ENCODE measurements around the gene IL17RB.

IL17RB gene

DNA sequence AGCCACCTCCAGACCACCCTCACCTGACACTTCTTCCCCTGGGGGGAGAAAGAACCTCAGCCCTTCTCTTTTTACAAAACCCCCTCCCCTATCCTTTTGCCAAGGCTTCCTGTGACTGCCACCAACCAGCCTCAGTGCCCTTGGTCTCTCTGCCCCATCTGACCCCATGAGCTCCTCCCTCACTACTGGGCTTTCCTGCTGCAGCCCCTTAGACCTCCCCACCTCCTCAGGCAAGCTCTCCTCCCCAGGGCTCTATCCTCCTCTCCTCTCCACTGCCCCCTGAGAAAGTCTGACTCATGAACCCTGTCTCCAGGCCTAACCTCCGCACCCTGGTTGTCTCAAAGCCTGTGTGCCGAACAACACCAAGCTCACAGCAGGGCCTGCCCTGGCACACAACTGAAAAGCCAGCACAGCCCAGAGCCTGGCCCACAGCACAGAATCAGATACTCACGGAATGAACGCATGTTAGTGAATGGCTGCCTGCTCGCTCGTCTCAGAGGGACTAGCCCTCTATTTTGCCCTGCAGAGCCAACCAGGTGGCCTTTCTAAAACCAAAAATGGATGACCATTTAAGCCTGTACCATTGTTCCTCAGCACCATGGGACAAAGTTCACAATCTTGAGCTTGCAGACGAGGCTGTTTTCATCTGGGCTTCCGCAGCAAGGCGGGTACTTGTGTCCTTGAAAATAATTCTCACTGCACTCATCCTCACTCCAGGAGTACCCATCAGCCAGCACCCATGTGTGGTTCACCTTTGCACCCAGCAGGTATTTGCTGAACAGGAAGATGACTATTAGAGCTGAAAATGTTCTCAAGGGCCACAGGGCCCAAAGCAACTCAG, 1.9 kb upstream of the IL17RB start:
- H3K9ac ChIP-seq (ENCODE audit: low read depth, low read length): no peak overlapping the region
- H3K36me3 ChIP-seq (ENCODE audit: control insufficient read depth, insufficient read depth, low read length): peaks cover 2% of the 10 kb centered on the region
- peaks cover 16% of the 10 kb centered on the region for H3K27me3 ChIP-seq (ENCODE audit: control insufficient read depth, insufficient read depth, low read length)
- H3K9me3 ChIP-seq (ENCODE audit: control insufficient read depth, insufficient read depth, low read length): no peaks in the 10 kb centered on the region
- peak overlapping the region; percentile 51 for H3K27ac ChIP-seq (ENCODE audit: low read depth, low read length)
- peaks cover 24% of the 10 kb centered on the region for H3K4me1 ChIP-seq (ENCODE audit: control insufficient read depth, insufficient read depth, low read length)
- no peak overlapping the region for H3K4me3 ChIP-seq (ENCODE audit: low read depth, low read length)

DNA sequence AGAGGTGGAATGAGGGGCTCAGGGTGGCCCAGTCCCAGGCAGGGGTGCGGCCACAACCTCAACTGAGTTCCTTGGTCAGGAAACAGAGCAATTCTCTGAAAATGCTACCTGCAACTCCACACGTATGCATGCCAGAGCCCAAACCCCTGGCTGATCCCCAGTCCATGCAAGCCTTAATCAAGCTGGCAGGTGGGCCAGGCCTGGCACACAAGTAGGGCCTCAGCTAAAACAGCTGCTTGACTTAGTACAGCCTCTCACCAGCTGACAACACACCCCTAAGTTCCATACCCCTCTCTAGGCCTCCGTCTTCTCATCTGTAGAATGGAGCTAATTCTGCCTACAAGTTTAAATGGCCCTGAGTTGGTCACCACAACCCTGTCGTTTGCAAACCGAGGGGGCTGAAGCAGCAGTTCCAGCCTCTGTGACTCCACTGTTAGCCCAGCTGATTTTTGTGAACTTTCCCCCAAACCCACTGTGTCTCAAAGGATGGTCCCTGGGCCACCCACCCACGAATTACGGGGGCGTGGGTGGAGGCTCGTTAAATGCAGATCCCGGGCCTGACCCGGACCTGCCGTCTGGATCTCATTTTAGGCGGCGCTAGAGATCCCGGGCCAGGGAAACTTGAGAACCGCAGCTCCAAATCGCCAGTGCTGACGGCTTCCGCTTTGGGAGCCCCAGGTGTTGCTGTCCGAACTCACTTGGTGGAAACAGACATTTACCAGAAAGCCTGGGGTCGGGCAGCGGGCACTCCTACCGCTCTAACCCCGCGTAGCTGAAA, 1.1 kb upstream of the IL17RB start:
- Histone ChIP-seq H3K9me3 (ENCODE audit: control insufficient read depth, insufficient read depth, low read length) (no peaks in the 10 kb centered on the region), H3K27ac (ENCODE audit: low read depth, low read length) (peak overlapping the region; percentile 75), H3K4me3 (ENCODE audit: low read depth, low read length) (peak overlapping the region; percentile 69), H3K4me1 (ENCODE audit: control insufficient read depth, insufficient read depth, low read length) (peaks cover 24% of the 10 kb centered on the region), H3K27me3 (ENCODE audit: control insufficient read depth, insufficient read depth, low read length) (peaks cover 16% of the 10 kb centered on the region), H3K9ac (ENCODE audit: low read depth, low read length) (peak overlapping the region; percentile 67), H3K36me3 (ENCODE audit: control insufficient read depth, insufficient read depth, low read length) (0 out of 2 replicates have a peak, but pooled peaks cover 5% of the 10 kb centered on the region)

GRCh38 chr3:53845881-53846133, 561 bp upstream of the IL17RB start:
- Histone ChIP-seq H3K27me3 (ENCODE audit: control insufficient read depth, insufficient read depth, low read length) (peaks cover 16% of the 10 kb centered on the region), H3K36me3 (ENCODE audit: control insufficient read depth, insufficient read depth, low read length) (0 out of 2 replicates have a peak, but pooled peaks cover 5% of the 10 kb centered on the region), H3K4me1 (ENCODE audit: control insufficient read depth, insufficient read depth, low read length) (peaks cover 24% of the 10 kb centered on the region), H3K4me3 (ENCODE audit: low read depth, low read length) (peak overlapping the region; percentile 69), H3K9me3 (ENCODE audit: control insufficient read depth, insufficient read depth, low read length) (no peaks in the 10 kb centered on the region), H3K27ac (ENCODE audit: low read depth, low read length) (peak overlapping the region; percentile 75), H3K9ac (ENCODE audit: low read depth, low read length) (peak overlapping the region; percentile 67)

DNA sequence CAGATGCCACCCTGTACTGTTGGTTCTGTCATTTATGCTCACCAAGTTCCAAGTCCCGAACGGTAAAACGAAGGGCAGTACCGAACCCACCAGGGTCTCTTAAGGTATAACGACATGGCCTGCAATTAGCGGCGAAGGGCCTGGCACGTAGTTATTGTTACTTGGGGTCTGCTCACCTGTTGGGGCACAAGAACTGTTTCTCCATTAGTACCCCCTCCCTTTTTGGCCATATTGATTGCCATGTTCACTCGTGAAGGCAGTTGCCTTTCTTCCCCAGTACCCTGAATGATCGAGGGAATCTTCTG, 435 bp downstream of the IL17RB start:
- peaks cover 16% of the 10 kb centered on the region for H3K27me3 ChIP-seq (ENCODE audit: control insufficient read depth, insufficient read depth, low read length)
- no peak overlapping the region for H3K27ac ChIP-seq (ENCODE audit: low read depth, low read length)
- peak overlapping the region; percentile 69 for H3K4me3 ChIP-seq (ENCODE audit: low read depth, low read length)
- no peaks in the 10 kb centered on the region for H3K9me3 ChIP-seq (ENCODE audit: control insufficient read depth, insufficient read depth, low read length)
- H3K36me3 ChIP-seq (ENCODE audit: control insufficient read depth, insufficient read depth, low read length): 0 out of 2 replicates have a peak, but pooled peaks cover 5% of the 10 kb centered on the region
- H3K9ac ChIP-seq (ENCODE audit: low read depth, low read length): no peak overlapping the region
- peaks cover 24% of the 10 kb centered on the region for H3K4me1 ChIP-seq (ENCODE audit: control insufficient read depth, insufficient read depth, low read length)

- H3K36me3 ChIP-seq (ENCODE audit: control insufficient read depth, insufficient read depth, low read length): 0 out of 2 replicates have a peak, but pooled peaks cover 5% of the 10 kb centered on the region
- peaks cover 16% of the 10 kb centered on the region for H3K27me3 ChIP-seq (ENCODE audit: control insufficient read depth, insufficient read depth, low read length)
- no peaks in the 10 kb centered on the region for H3K9me3 ChIP-seq (ENCODE audit: control insufficient read depth, insufficient read depth, low read length)
- no peak overlapping the region for H3K9ac ChIP-seq (ENCODE audit: low read depth, low read length)
- H3K27ac ChIP-seq (ENCODE audit: low read depth, low read length): no peak overlapping the region
- no peak overlapping the region for H3K4me3 ChIP-seq (ENCODE audit: low read depth, low read length)
- peaks cover 4% of the 10 kb centered on the region; the same call in 1 of the 2 replicates for H3K4me1 ChIP-seq (ENCODE audit: control insufficient read depth, insufficient read depth, low read length)
Observed at GRCh38 chr3:53849916-53850315, 3.5 kb downstream of the IL17RB start.

DNA sequence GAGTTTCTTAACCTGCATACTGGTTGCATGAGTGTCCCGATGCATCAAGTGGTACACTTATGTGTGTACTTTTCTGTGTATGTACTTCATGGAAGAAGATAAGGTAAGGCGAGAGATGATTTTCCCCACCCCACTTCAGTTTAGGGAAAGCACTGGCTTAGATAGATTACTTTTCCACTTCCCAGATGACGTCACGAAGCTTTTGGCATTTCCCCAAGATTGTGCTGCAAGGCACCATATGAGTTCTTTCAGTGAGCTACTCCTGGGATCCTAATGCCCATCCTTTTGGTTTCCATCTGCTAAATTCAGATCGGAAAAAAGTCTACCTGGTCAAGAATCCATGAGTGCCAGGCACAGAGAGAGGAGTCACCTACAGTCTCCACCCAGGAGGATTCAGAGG, 4.5 kb downstream of the IL17RB start:
- Histone ChIP-seq H3K27me3 (ENCODE audit: control insufficient read depth, insufficient read depth, low read length) (peaks cover 16% of the 10 kb centered on the region), H3K36me3 (ENCODE audit: control insufficient read depth, insufficient read depth, low read length) (0 out of 2 replicates have a peak, but pooled peaks cover 5% of the 10 kb centered on the region), H3K4me3 (ENCODE audit: low read depth, low read length) (no peak overlapping the region), H3K9ac (ENCODE audit: low read depth, low read length) (no peak overlapping the region), H3K4me1 (ENCODE audit: control insufficient read depth, insufficient read depth, low read length) (peaks cover 4% of the 10 kb centered on the region; the same call in 1 of the 2 replicates), H3K9me3 (ENCODE audit: control insufficient read depth, insufficient read depth, low read length) (no peaks in the 10 kb centered on the region), H3K27ac (ENCODE audit: low read depth, low read length) (no peak overlapping the region)

- H3K9me3 ChIP-seq (ENCODE audit: control insufficient read depth, insufficient read depth, low read length): no peaks in the 10 kb centered on the region
- H3K4me3 ChIP-seq (ENCODE audit: low read depth, low read length): no peak overlapping the region
- H3K27me3 ChIP-seq (ENCODE audit: control insufficient read depth, insufficient read depth, low read length): no peaks in the 10 kb centered on the region
- no peak overlapping the region for H3K27ac ChIP-seq (ENCODE audit: low read depth, low read length)
- H3K4me1 ChIP-seq (ENCODE audit: control insufficient read depth, insufficient read depth, low read length): no peaks in the 10 kb centered on the region
- no peak overlapping the region for H3K9ac ChIP-seq (ENCODE audit: low read depth, low read length)
- peaks cover 38% of the 10 kb centered on the region for H3K36me3 ChIP-seq (ENCODE audit: control insufficient read depth, insufficient read depth, low read length)
Observed at GRCh38 chr3:53856964-53857363, 10.6 kb downstream of the IL17RB start.

DNA sequence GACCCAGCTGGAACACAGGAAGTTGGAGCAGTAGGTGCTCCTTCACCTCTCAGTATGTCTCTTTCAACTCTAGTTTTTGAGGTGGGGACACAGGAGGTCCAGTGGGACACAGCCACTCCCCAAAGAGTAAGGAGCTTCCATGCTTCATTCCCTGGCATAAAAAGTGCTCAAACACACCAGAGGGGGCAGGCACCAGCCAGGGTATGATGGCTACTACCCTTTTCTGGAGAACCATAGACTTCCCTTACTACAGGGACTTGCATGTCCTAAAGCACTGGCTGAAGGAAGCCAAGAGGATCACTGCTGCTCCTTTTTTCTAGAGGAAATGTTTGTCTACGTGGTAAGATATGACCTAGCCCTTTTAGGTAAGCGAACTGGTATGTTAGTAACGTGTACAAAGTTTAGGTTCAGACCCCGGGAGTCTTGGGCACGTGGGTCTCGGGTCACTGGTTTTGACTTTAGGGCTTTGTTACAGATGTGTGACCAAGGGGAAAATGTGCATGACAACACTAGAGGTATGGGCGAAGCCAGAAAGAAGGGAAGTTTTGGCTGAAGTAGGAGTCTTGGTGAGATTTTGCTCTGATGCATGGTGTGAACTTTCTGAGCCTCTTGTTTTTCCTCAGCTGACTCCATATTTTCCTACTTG, 11.9 kb downstream of the IL17RB start:
- Histone ChIP-seq H3K4me1 (ENCODE audit: control insufficient read depth, insufficient read depth, low read length) (no peaks in the 10 kb centered on the region), H3K9me3 (ENCODE audit: control insufficient read depth, insufficient read depth, low read length) (no peaks in the 10 kb centered on the region), H3K9ac (ENCODE audit: low read depth, low read length) (no peak overlapping the region), H3K36me3 (ENCODE audit: control insufficient read depth, insufficient read depth, low read length) (peaks cover 51% of the 10 kb centered on the region), H3K27ac (ENCODE audit: low read depth, low read length) (no peak overlapping the region), H3K4me3 (ENCODE audit: low read depth, low read length) (no peak overlapping the region), H3K27me3 (ENCODE audit: control insufficient read depth, insufficient read depth, low read length) (no peaks in the 10 kb centered on the region)

- Histone ChIP-seq H3K4me1 (ENCODE audit: control insufficient read depth, insufficient read depth, low read length) (no peaks in the 10 kb centered on the region), H3K36me3 (ENCODE audit: control insufficient read depth, insufficient read depth, low read length) (peaks cover 55% of the 10 kb centered on the region), H3K4me3 (ENCODE audit: low read depth, low read length) (no peak overlapping the region), H3K9me3 (ENCODE audit: control insufficient read depth, insufficient read depth, low read length) (no peaks in the 10 kb centered on the region), H3K27me3 (ENCODE audit: control insufficient read depth, insufficient read depth, low read length) (no peaks in the 10 kb centered on the region), H3K27ac (ENCODE audit: low read depth, low read length) (no peak overlapping the region), H3K9ac (ENCODE audit: low read depth, low read length) (no peak overlapping the region)
Observed at GRCh38 chr3:53859178-53859577, 12.8 kb downstream of the IL17RB start.

GRCh38 chr3:53860196-53860595, 13.8 kb downstream of the IL17RB start:
- Histone ChIP-seq H3K9me3 (ENCODE audit: control insufficient read depth, insufficient read depth, low read length) (no peaks in the 10 kb centered on the region), H3K4me1 (ENCODE audit: control insufficient read depth, insufficient read depth, low read length) (no peaks in the 10 kb centered on the region), H3K9ac (ENCODE audit: low read depth, low read length) (no peak overlapping the region), H3K27ac (ENCODE audit: low read depth, low read length) (no peak overlapping the region), H3K36me3 (ENCODE audit: control insufficient read depth, insufficient read depth, low read length) (peaks cover 64% of the 10 kb centered on the region), H3K4me3 (ENCODE audit: low read depth, low read length) (no peak overlapping the region), H3K27me3 (ENCODE audit: control insufficient read depth, insufficient read depth, low read length) (no peaks in the 10 kb centered on the region)

- H3K4me1 ChIP-seq (ENCODE audit: control insufficient read depth, insufficient read depth, low read length): no peaks in the 10 kb centered on the region
- H3K36me3 ChIP-seq (ENCODE audit: control insufficient read depth, insufficient read depth, low read length): peaks cover 82% of the 10 kb centered on the region
- H3K9ac ChIP-seq (ENCODE audit: low read depth, low read length): no peak overlapping the region
- no peaks in the 10 kb centered on the region for H3K27me3 ChIP-seq (ENCODE audit: control insufficient read depth, insufficient read depth, low read length)
- no peaks in the 10 kb centered on the region for H3K9me3 ChIP-seq (ENCODE audit: control insufficient read depth, insufficient read depth, low read length)
- H3K27ac ChIP-seq (ENCODE audit: low read depth, low read length): no peak overlapping the region
- no peak overlapping the region for H3K4me3 ChIP-seq (ENCODE audit: low read depth, low read length)
Observed at GRCh38 chr3:53862241-53862640, 15.9 kb downstream of the IL17RB start.

All from HUES48 (cell line).